IPS-18a (cell line): Measurements from ENCODE around the gene HEXIM1.

Source experiments
- H3K27ac ChIP-seq: one replicate; pipeline ENCODE4 v1.5.1; 2013; ENCODE audit warnings: low read length
- H3K27me3 ChIP-seq: one replicate; pipeline ENCODE4 v1.6.1; 2013; ENCODE audit warnings: mild to moderate bottlenecking, low read length; ENCODE audit not compliant: control insufficient read depth, insufficient read depth
- H3K36me3 ChIP-seq: one replicate; pipeline ENCODE4 v1.6.1; 2013; ENCODE audit warnings: low read depth, low read length; ENCODE audit not compliant: control insufficient read depth
- H3K4me1 ChIP-seq: one replicate; pipeline ENCODE4 v1.6.1; 2013; ENCODE audit warnings: low read depth, low read length; ENCODE audit not compliant: control insufficient read depth
- H3K4me3 ChIP-seq: one replicate; pipeline ENCODE4 v1.5.1; 2013; ENCODE audit warnings: low read length
- H3K9ac ChIP-seq: one replicate; pipeline ENCODE4 v1.6.1; 2013; ENCODE audit warnings: mild to moderate bottlenecking, low read length, moderate library complexity
- H3K9me3 ChIP-seq: one replicate; pipeline ENCODE4 v1.6.1; 2013; ENCODE audit warnings: low read depth, low read length; ENCODE audit not compliant: control insufficient read depth

HEXIM1 gene

DNA sequence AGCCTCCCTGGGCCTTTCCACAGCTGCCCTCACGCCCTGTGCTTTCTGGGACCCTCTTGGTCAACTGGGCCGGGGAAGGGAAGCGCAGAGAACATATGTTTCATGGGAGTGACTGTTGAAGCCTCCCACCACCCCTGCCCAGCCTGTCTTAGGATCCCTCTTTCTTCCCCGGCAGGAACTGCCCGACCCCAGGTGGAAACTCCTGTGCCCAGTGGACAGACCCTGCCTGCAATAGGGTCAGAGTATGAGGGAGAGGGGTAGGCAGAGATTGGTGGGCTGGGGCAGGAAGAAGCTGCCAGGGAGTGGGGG, 23.9 kb downstream of the HEXIM1 start:
- no peaks in the 10 kb centered on the region for H3K9me3 ChIP-seq
- H3K4me1 ChIP-seq: peaks cover 24% of the 10 kb centered on the region
- H3K36me3 ChIP-seq: no peaks in the 10 kb centered on the region
- peak overlapping the region; percentile 73 for H3K27ac ChIP-seq
- peak overlapping the region; percentile 10 for H3K9ac ChIP-seq
- H3K27me3 ChIP-seq: no peaks in the 10 kb centered on the region
- H3K4me3 ChIP-seq: peak overlapping the region; percentile 21

DNA sequence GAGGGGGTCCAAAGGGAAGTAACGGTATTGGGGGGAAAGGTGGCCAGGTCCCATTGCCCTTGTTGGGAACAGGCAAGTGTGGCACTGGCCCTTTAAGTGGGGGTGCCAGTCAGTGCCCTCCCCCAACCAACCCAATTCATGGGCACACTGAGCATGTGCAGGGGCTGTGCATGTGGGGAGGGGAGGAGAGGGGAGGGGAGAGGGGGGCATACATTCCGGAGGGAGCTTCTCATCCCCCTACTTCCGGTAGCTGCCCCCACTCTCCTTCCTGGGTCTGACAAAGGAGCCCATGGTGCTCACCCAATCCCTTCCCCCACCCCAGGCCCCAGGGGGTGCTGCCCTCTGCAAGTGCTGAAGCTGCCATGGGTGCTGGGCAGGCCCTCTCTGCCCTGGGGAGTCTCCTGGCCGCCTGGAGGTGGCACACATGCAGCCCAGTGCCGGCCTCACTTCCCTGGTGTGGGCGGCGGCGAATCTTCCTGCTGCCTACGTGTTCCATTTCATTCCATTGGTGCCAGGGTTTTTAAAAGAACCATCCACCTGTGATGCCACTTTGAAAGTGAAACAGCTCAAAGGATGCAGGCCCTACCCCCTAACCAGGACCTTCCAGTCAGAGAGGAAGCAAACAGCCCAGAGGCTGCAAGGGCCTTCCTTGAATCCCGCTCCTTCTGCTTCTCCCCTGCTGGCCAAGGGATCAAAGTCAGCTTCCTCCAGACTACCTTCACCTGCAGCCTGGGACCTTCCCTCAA, 24.4 kb downstream of the HEXIM1 start:
- H3K36me3 ChIP-seq: no peaks in the 10 kb centered on the region
- no peaks in the 10 kb centered on the region for H3K27me3 ChIP-seq
- peaks cover 24% of the 10 kb centered on the region for H3K4me1 ChIP-seq
- peak overlapping the region; percentile 21 for H3K4me3 ChIP-seq
- H3K9ac ChIP-seq: peak overlapping the region; percentile 10
- H3K27ac ChIP-seq: peak overlapping the region; percentile 73
- no peaks in the 10 kb centered on the region for H3K9me3 ChIP-seq

DNA sequence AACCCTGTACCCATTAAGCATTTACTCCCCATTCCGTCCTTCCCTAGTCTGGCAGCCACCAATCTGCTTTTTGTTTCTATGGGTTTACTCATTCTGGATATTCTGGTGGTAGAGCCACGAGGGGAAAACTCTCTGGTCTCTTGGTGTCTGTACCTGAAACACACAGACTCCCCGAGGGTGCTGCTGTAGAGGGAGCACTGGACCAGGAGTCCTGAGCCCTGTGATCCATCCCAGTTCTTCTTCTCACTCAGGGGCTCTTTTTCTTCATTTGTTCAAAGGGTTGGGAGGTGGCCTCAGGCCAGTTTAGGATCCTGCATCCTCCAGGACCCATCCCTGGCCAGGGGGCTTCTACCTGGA, 27.5 kb downstream of the HEXIM1 start:
- H3K36me3 ChIP-seq: no peaks in the 10 kb centered on the region
- no peak overlapping the region for H3K4me3 ChIP-seq
- H3K27ac ChIP-seq: no peak overlapping the region
- H3K9me3 ChIP-seq: no peaks in the 10 kb centered on the region
- no peaks in the 10 kb centered on the region for H3K27me3 ChIP-seq
- no peak overlapping the region for H3K9ac ChIP-seq
- peaks cover 24% of the 10 kb centered on the region for H3K4me1 ChIP-seq

DNA sequence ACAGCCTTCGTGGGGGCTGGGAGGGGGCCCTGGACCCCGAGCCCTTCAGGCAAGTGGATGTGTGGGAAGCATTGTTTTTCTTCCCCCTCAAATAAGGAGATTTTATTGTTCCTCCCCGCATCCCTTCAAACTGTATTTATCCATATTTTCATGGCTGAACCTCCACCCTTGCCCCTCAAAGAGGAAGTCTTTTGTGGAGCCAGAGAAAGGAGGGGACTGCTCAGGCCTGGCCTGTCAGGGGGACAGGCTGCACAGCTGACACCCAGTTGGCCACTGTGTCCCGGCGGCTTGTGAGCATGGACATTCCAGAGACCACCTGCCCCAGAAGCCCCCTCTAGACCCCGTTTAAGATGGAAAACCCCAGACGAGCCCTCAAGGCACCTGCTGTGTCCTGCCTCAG, 29.3 kb downstream of the HEXIM1 start:
- Histone ChIP-seq H3K27me3 (no peaks in the 10 kb centered on the region), H3K27ac (no peak overlapping the region), H3K4me1 (peaks cover 6% of the 10 kb centered on the region), H3K36me3 (no peaks in the 10 kb centered on the region), H3K4me3 (no peak overlapping the region), H3K9me3 (no peaks in the 10 kb centered on the region), H3K9ac (no peak overlapping the region)

DNA sequence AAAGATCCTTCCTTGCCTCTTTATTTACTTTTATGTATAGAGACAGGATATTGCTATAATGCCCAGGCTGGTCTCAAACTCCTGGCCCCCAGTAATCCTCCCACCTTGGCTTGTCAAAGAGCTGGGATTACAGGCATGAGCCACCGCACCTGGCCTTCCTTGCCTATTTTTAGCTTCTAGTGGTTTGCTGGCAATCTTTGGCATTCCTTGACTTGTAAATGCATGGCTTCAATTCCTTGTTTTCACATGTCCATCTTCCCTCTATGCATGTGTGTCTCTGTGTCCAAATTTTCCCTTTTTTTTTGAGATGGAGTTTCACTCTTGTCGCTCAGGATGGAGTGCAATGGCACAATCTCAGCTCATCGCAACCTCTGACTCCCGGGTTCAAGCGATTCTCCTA, 35.9 kb downstream of the HEXIM1 start:
- Histone ChIP-seq H3K27ac (no peak overlapping the region), H3K36me3 (no peaks in the 10 kb centered on the region)

DNA sequence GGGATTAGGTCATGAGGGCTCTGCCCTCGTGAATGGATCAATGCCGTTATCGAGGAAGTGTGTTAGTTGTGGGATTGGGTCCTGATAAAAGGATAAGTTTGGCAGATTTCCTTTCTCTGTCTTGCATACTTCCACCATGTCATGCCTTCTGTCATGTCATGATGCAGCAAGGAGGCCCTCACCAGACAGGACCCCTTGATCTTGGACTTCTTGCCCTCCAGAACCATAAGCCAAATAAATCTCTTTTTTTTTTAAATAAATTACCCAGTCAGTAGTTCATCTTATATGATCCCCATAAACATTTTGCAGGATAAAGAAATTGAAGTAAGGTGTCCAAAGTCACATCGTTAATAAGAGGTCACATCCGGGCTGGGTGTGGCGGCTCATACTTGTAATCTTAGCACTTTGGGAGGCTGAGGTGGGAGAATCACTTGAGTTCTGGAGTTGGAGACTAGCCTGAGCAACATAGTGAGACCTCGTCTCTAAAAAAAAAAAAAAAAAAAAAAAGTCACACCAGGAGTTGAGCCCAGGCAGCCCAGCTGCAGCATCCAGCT, 38.6 kb downstream of the HEXIM1 start:
- no peaks in the 10 kb centered on the region for H3K9me3 ChIP-seq
- no peaks in the 10 kb centered on the region for H3K4me1 ChIP-seq
- no peak overlapping the region for H3K9ac ChIP-seq
- no peak overlapping the region for H3K4me3 ChIP-seq
- H3K27me3 ChIP-seq: no peaks in the 10 kb centered on the region
- H3K27ac ChIP-seq: no peak overlapping the region
- H3K36me3 ChIP-seq: no peaks in the 10 kb centered on the region

More for the DNA sequence above, 35.9 kb downstream of the HEXIM1 start:
- no peak overlapping the region for H3K4me3 ChIP-seq
- no peaks in the 10 kb centered on the region for H3K9me3 ChIP-seq
- H3K27me3 ChIP-seq: no peaks in the 10 kb centered on the region
- no peaks in the 10 kb centered on the region for H3K4me1 ChIP-seq
- no peak overlapping the region for H3K9ac ChIP-seq

DNA sequence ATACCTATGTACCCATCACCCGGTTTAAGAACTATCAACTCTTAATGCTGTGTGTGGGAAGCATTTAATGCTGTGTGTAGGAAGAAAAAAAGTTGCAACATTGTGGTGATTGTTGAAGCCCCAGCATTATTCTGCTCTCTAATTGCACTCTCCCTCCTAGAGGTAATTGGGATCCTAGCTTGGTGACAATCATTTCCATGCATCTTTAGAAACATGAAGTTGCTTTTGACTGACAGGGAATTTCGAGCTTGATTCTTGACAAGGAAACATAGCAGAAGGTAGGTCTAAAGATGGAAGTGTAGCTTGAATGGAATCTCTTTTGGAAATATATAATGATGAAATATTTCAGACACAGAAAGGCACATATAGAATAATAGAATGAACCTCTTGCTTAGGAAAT, 40.7 kb downstream of the HEXIM1 start:
- Histone ChIP-seq H3K9ac (no peak overlapping the region), H3K36me3 (no peaks in the 10 kb centered on the region), H3K4me3 (no peak overlapping the region), H3K9me3 (no peaks in the 10 kb centered on the region), H3K27me3 (no peaks in the 10 kb centered on the region), H3K27ac (no peak overlapping the region), H3K4me1 (no peaks in the 10 kb centered on the region)

DNA sequence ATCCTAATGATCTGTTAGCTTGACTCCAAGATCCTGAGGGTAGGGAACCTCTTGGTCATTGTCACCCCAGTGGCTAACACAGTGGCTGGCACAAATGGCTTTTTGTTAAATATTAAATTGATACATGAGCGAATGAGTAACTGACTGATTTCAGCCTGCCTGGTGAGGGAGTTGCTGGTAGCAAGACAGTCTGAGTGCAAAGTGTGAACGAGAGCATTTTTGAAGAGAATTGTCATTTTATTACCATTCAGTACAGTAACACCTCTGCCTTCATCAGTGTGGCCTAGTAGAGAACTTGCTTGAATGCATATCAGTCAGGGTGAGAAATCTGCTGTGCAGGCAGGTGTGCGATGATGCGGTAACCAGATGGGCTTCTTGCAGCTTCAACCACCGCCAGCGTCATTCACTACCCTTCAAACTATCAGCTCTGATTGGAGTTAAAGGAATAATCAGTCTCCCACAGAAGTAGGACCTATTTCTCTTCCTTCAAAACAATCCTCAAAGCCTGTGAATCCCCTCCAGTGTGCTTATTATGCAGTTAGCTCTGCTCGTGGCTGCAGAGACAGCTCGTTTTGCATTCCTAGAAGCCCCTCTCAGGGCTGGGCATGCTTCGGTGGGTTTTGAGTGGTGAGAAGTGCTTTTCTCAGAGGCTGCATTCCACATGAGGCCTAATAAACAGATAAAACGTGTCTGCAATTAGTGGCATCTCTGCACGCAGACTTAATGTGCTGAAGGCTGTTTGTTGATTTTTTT, 42.4 kb downstream of the HEXIM1 start:
- Histone ChIP-seq H3K4me1 (no peaks in the 10 kb centered on the region), H3K9ac (no peak overlapping the region), H3K36me3 (no peaks in the 10 kb centered on the region), H3K4me3 (no peak overlapping the region), H3K27ac (no peak overlapping the region), H3K9me3 (no peaks in the 10 kb centered on the region), H3K27me3 (no peaks in the 10 kb centered on the region)

DNA sequence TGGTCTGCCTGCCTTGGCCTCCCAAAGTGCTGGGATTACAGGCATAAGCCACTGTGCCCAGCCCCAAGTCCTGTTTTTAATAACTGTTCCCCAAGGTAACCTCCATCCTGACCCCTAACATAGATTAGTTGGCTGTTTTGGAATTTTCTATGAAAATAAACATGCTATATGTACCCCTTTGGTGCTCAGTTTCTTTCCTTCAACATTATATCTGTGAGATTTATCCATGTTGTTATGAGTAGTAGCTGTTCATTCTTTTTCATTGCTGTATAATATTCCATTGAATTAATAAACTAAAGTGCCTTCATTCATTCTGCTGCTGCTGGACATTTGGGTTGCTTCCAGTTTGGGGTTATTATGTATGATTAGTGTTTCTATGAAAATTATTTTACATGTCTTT, 47.1 kb downstream of the HEXIM1 start:
- H3K27me3 ChIP-seq: no peaks in the 10 kb centered on the region
- H3K27ac ChIP-seq: no peak overlapping the region
- no peaks in the 10 kb centered on the region for H3K9me3 ChIP-seq
- H3K4me1 ChIP-seq: peaks cover 5% of the 10 kb centered on the region
- H3K4me3 ChIP-seq: no peak overlapping the region
- H3K9ac ChIP-seq: no peak overlapping the region
- no peaks in the 10 kb centered on the region for H3K36me3 ChIP-seq

DNA sequence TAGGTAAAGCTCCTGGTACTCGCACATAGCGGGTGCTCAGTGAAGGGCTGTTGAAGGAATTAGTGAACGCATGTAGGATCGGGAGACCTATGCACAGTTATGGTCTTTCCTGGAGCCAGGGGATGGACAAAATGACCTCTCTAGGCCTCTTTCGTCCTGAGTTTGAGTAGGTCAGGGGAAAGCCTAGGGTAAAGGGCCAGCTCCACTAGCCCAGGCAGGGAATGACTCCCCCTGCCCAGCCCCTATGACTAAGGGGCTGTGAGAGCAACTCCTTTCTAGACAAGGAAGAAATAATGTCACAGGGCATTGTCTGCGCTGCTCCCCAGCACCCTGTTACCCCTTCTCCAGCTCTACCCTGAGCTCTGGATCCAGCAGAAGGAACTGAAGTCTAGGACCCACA, 48.8 kb downstream of the HEXIM1 start:
- Histone ChIP-seq H3K4me3 (no peak overlapping the region), H3K9ac (no peak overlapping the region), H3K27me3 (no peaks in the 10 kb centered on the region), H3K4me1 (peaks cover 5% of the 10 kb centered on the region), H3K27ac (no peak overlapping the region), H3K36me3 (no peaks in the 10 kb centered on the region), H3K9me3 (no peaks in the 10 kb centered on the region)

DNA sequence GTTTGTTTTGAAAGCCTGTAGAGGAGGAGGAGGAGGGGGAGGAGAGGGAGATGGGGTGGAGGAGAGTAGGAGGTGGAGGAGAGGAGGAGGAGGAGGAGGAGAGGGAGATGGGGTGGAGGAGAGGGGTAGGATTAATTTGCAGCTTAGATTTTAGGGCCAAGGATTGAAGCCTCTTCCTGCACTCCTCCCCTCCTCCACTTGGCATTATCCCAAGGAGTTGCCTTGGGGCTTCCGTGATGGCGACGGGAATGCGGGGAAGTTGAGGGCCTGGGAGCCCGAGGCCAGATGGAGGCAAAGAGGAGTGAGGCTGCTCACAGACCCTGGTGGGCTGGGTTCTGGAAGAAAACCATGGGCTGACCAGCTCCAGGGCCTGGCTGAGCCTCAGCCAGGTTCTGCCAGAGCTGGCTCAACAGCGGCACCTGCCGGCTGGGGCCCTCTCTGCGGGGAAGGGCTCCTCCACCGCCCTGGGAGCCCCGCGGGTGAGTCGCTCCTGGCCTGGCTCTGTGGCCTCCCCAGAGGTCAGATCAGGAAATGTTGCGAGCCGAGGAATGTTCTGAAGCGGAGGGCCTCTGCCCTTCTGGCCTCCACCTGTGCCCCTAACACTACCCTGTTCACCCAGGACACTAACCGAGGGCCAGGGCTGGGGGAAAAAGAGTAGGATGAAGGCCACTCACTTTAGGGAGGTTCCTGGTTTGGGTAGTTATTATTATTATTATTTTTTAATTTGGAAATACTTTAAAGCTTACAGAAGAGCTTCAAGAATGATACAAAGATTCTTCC, 49.5 kb downstream of the HEXIM1 start:
- no peaks in the 10 kb centered on the region for H3K27me3 ChIP-seq
- no peak overlapping the region for H3K4me3 ChIP-seq
- no peak overlapping the region for H3K9ac ChIP-seq
- no peaks in the 10 kb centered on the region for H3K9me3 ChIP-seq
- H3K27ac ChIP-seq: no peak overlapping the region
- no peaks in the 10 kb centered on the region for H3K36me3 ChIP-seq
- H3K4me1 ChIP-seq: peaks cover 5% of the 10 kb centered on the region
